Spleen (tissue), 7 donors: ENCODE results near the gene SEMA5B.

Experiments used
- CTCF ChIP-seq, 11 experiments: fragments of 200-600 bp in 7 of 11; fragments of 450-650 bp in 4 of 11; sonication (generic) in 4 of 11; IDR thresholded peaks in 8 of 11; conservative IDR thresholded peaks in 3 of 11; 1 replicate in 7 of 11; 2 replicates in 4 of 11; pipeline versions ENCODE4 v1.4.0 to v1.8.0; 2016 to 2021; ENCODE audit warnings: antibody characterized with exemption in 11 of 11, inconsistent platforms in 4 of 11, mild to moderate bottlenecking in 1 of 11
- POLR2A ChIP-seq, 3 donors: fragments of 450-650 bp; IDR thresholded peaks; one replicate each; pipeline ENCODE4 v1.5.1; 2017; ENCODE audit warnings: antibody characterized with exemption in 3 of 3, mild to moderate bottlenecking in 1 of 3
- POLR2AphosphoS5 ChIP-seq, 3 donors: sonication (generic); formaldehyde crosslinking; IDR thresholded peaks; one replicate each; pipeline ENCODE4 v1.5.1; 2017; ENCODE audit warnings: antibody characterized with exemption in 3 of 3
- donor health status: DM: no; HTN: no; CAD: no; lungs with moderate emphysema.
- donor health status: DM: no; HTN: no; CAD: no.
- donor health status: DM: no; HTN: no; CAD: no.

- TF ChIP-seq CTCF (IDR thresholded peaks at IDR 0.05 in 8 of 11, conservative IDR thresholded peaks at IDR 0.05 in 3 of 11), result no peak
- no peak for TF ChIP-seq POLR2AphosphoS5 (IDR thresholded peaks at IDR 0.05)
- no peak for TF ChIP-seq POLR2A (IDR thresholded peaks at IDR 0.05)
These were observed 95.9 kb downstream of the SEMA5B start for GRCh38 chr3:122931636-122932035.
